ENCODE results near the gene WRNIP1. TPM values are rescaled to one million over a fixed set of nuclear protein-coding genes. Genes with fewer than 3 reads are reported as not detected.

Gene WRNIP1
- total RNA-seq, 1 donor from 2014 or later: 31.5 TPM

DNA sequence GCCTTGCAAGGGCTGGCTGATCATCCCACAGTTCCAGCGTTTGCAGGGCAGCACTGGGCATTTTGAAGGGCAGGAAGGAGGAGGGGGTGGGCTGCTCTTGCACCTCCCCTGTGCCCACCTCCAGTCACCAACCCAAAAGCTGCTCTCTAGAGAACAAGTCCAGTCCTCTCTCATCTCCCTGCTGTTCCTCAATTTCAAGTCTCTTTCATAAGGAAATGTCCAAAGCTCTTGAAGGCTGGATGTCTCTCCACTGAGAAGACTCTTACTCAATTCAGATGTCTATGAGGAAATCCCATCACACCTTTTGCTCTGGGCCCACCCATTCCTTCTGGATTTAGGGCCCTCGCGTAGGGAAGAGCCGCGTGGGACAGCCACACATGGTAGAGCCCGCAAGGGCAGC, 31.7 kb downstream of the WRNIP1 start:
- H3K27me3 Mint-ChIP-seq (ENCODE audit: low read depth, unreplicated experiment): no peaks in the 10 kb centered on the region
- Histone ChIP-seq H3K27ac (ENCODE audit: low read depth, low read length) (no peak overlapping the region), H3K79me2 (ENCODE audit: insufficient read depth, low read length) (no peaks in the 10 kb centered on the region), H3K27me3 (ENCODE audit: insufficient read depth, low read length) (no peaks in the 10 kb centered on the region), H3K9ac (ENCODE audit: low read length) (no peak overlapping the region), H2AFZ (ENCODE audit: low read depth, low read length) (no peak overlapping the region), H3K4me3 (ENCODE audit: insufficient read depth, low read depth, low read length) (no peak overlapping the region), H3K4me1 (ENCODE audit: insufficient read depth, low read length) (peaks cover 10% of the 10 kb centered on the region), H4K20me1 (ENCODE audit: insufficient read depth, low read length) (no peaks in the 10 kb centered on the region), H3K4me2 (ENCODE audit: low read length) (no peak overlapping the region), H3K36me3 (ENCODE audit: insufficient read depth, low read length) (no peaks in the 10 kb centered on the region), H3K9me3 (ENCODE audit: insufficient read depth, low read depth, low read length) (no peaks in the 10 kb centered on the region)
- TF ChIP-seq, protein P1, sequence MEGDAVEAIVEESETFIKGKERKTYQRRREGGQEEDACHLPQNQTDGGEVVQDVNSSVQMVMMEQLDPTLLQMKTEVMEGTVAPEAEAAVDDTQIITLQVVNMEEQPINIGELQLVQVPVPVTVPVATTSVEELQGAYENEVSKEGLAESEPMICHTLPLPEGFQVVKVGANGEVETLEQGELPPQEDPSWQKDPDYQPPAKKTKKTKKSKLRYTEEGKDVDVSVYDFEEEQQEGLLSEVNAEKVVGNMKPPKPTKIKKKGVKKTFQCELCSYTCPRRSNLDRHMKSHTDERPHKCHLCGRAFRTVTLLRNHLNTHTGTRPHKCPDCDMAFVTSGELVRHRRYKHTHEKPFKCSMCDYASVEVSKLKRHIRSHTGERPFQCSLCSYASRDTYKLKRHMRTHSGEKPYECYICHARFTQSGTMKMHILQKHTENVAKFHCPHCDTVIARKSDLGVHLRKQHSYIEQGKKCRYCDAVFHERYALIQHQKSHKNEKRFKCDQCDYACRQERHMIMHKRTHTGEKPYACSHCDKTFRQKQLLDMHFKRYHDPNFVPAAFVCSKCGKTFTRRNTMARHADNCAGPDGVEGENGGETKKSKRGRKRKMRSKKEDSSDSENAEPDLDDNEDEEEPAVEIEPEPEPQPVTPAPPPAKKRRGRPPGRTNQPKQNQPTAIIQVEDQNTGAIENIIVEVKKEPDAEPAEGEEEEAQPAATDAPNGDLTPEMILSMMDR (IDR thresholded peaks at IDR 0.05; ENCODE audit: insufficient read depth, low read depth, low read length): no peak
- no peak for TF ChIP-seq EZH2 (IDR thresholded peaks at IDR 0.05; ENCODE audit: insufficient read depth, low read length)
- H3K27ac Mint-ChIP-seq (ENCODE audit: unreplicated experiment): no peak overlapping the region
- no peak for DNase-seq (ENCODE audit: low read depth)
- H3K36me3 Mint-ChIP-seq (ENCODE audit: low read depth, unreplicated experiment): peaks cover 8% of the 10 kb centered on the region
- no peak overlapping the region for H3K4me3 Mint-ChIP-seq (ENCODE audit: unreplicated experiment)
- peaks cover 10% of the 10 kb centered on the region for H3K4me1 Mint-ChIP-seq (ENCODE audit: low read depth, unreplicated experiment)
- H3K9me3 Mint-ChIP-seq (ENCODE audit: unreplicated experiment): no peaks in the 10 kb centered on the region
- FAIRE-seq: no peak

DNA sequence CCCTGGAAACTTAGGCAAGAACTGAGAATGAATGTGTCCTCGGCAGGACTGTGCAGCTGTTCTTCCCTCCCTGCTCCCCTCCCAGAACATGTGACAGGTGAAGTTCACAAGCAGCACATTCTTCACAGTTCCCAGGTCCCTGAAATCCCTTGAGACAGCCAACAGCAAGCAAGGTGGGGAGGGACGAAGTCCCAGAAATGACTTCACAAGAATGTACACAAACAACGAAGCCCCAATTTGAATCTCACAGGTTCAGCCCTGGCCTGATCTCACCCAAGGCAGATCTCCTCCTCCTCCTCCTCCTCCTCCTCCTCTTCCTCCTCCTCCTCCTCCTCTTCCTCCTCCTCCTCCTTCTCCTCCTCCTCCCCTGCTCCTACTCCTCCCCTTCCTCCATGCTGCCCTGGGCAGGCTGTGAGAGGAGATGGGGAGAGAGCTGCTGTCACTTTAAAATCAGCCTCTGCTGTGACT, 32.4 kb downstream of the WRNIP1 start:
- Mint-ChIP-seq H3K27ac (ENCODE audit: unreplicated experiment) (no peak overlapping the region), H3K4me3 (ENCODE audit: unreplicated experiment) (no peak overlapping the region), H3K36me3 (ENCODE audit: low read depth, unreplicated experiment) (peaks cover 8% of the 10 kb centered on the region), H3K27me3 (ENCODE audit: low read depth, unreplicated experiment) (no peaks in the 10 kb centered on the region), H3K9me3 (ENCODE audit: unreplicated experiment) (no peaks in the 10 kb centered on the region), H3K4me1 (ENCODE audit: low read depth, unreplicated experiment) (peaks cover 10% of the 10 kb centered on the region)
- Histone ChIP-seq H3K4me3 (ENCODE audit: insufficient read depth, low read depth, low read length) (no peak overlapping the region), H3K27ac (ENCODE audit: low read depth, low read length) (no peak overlapping the region), H3K79me2 (ENCODE audit: insufficient read depth, low read length) (no peaks in the 10 kb centered on the region), H2AFZ (ENCODE audit: low read depth, low read length) (no peak overlapping the region), H3K9ac (ENCODE audit: low read length) (no peak overlapping the region), H3K4me2 (ENCODE audit: low read length) (no peak overlapping the region), H3K9me3 (ENCODE audit: insufficient read depth, low read depth, low read length) (no peaks in the 10 kb centered on the region), H4K20me1 (ENCODE audit: insufficient read depth, low read length) (no peaks in the 10 kb centered on the region), H3K4me1 (ENCODE audit: insufficient read depth, low read length) (peaks cover 7% of the 10 kb centered on the region), H3K36me3 (ENCODE audit: insufficient read depth, low read length) (no peaks in the 10 kb centered on the region), H3K27me3 (ENCODE audit: insufficient read depth, low read length) (no peaks in the 10 kb centered on the region)
- FAIRE-seq: no peak
- TF ChIP-seq, protein P1 (IDR thresholded peaks at IDR 0.05; ENCODE audit: insufficient read depth, low read depth, low read length): no peak
- TF ChIP-seq EZH2 (IDR thresholded peaks at IDR 0.05; ENCODE audit: insufficient read depth, low read length): no peak
- DNase-seq (ENCODE audit: low read depth): no peak

DNA sequence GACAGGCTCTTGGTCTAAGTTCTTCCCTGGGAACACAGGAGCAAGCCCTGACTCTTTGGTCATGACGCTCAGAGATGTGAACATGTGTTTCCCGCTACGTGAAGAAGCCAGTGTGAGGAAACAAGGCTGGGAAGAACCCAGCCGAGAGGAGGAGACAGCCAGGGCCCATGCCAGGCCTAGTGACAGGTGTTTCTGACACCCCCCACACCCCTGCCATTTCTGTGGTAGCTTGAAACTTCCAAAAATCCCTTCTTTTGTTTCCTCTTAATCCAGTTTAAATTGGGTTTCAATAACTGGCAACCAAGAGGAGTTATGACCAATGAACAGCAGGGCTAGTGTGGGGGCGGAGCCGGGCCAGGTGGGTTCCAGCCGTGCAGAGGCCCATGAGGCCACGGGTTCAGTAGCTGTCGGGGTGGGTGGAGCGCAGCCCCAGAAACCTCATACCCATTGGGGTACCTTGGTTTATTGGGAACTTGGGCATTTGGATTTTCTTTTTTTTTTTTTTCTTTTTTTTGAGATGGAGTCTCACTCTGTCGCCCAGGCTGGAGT, 33.5 kb downstream of the WRNIP1 start:
- peaks cover 10% of the 10 kb centered on the region for H3K4me1 Mint-ChIP-seq (ENCODE audit: low read depth, unreplicated experiment)
- H3K4me3 Mint-ChIP-seq (ENCODE audit: unreplicated experiment): no peak overlapping the region
- Histone ChIP-seq H2AFZ (ENCODE audit: low read depth, low read length) (no peak overlapping the region), H3K79me2 (ENCODE audit: insufficient read depth, low read length) (no peaks in the 10 kb centered on the region), H3K27ac (ENCODE audit: low read depth, low read length) (no peak overlapping the region), H3K9ac (ENCODE audit: low read length) (no peak overlapping the region), H3K4me1 (ENCODE audit: insufficient read depth, low read length) (peaks cover 4% of the 10 kb centered on the region), H3K36me3 (ENCODE audit: insufficient read depth, low read length) (no peaks in the 10 kb centered on the region), H3K27me3 (ENCODE audit: insufficient read depth, low read length) (no peaks in the 10 kb centered on the region), H4K20me1 (ENCODE audit: insufficient read depth, low read length) (no peaks in the 10 kb centered on the region), H3K4me2 (ENCODE audit: low read length) (no peak overlapping the region), H3K9me3 (ENCODE audit: insufficient read depth, low read depth, low read length) (no peaks in the 10 kb centered on the region), H3K4me3 (ENCODE audit: insufficient read depth, low read depth, low read length) (no peak overlapping the region)
- H3K27me3 Mint-ChIP-seq (ENCODE audit: low read depth, unreplicated experiment): no peaks in the 10 kb centered on the region
- H3K27ac Mint-ChIP-seq (ENCODE audit: unreplicated experiment): no peak overlapping the region
- FAIRE-seq (no peak), DNase-seq (ENCODE audit: low read depth) (no peak)
- H3K36me3 Mint-ChIP-seq (ENCODE audit: low read depth, unreplicated experiment): peaks cover 12% of the 10 kb centered on the region
- H3K9me3 Mint-ChIP-seq (ENCODE audit: unreplicated experiment): no peaks in the 10 kb centered on the region
- TF ChIP-seq, protein P1 (IDR thresholded peaks at IDR 0.05; ENCODE audit: insufficient read depth, low read depth, low read length): no peak
- TF ChIP-seq EZH2 (IDR thresholded peaks at IDR 0.05; ENCODE audit: insufficient read depth, low read length): no peak

Data from astrocyte (in vitro differentiated cells and primary cell).